HCT116 (cell line): ENCODE measurements around the gene PMS1. TPM values are rescaled to one million over a fixed set of nuclear protein-coding genes. Genes with fewer than 3 reads are reported as not detected.
"Not testable (repeated sequence)": the region's sequence is repeated elsewhere in the genome, so short reads cannot be mapped to it uniquely, and the experiment has no call there.

ENCODE experiments used
- ATAC-seq: fragments of 200-7000 bp; cut with Tn5 transposase; 2 replicates; pipeline ENCODE4 v1.9.1; 2020; ENCODE audit warnings: mild to moderate bottlenecking, moderate library complexity
- BruUV-seq: library from RNA; stranded (reverse); fragments of 400-500 nt; replicated peaks from 2 replicates; lab custom pipeline; 2021; lab: Mats Ljungman, UMichigan
- CTCF ChIA-PET: fragments of 300-600 bp; sonication (Branson Sonifier 250); formaldehyde crosslinking; loops from one replicate; lab custom pipeline; 2021; ENCODE audit warnings: antibody characterized with exemption; lab: Charles Lee
- POLR2A ChIA-PET: fragments of 300-600, 350-600 bp; sonication (Branson Sonifier 250); formaldehyde crosslinking; loops from one replicate; lab custom pipeline; 2021; ENCODE audit warnings: antibody characterized with exemption; lab: Charles Lee
- RAD21 ChIA-PET, 2 experiments: fragments of 300-600 bp; sonication (Branson Sonifier 250); formaldehyde crosslinking; loops; one replicate each; lab custom pipeline; 2023; ENCODE audit warnings: low total read pairs in 2 of 2; ENCODE audit not compliant: uncharacterized antibody in 2 of 2, unreplicated experiment in 2 of 2, low non-redundant PET in 1 of 2; lab: Charles Lee
- DNase-seq: peaks from one replicate; pipeline ENCODE4 v3.0.0-alpha.2; 2010; ENCODE audit warnings: low read depth, low spot score
- H2AFZ ChIP-seq: fragments of 200-600 bp; shearing (Covaris generic), sonication (generic); 2 replicates; pipeline ENCODE4 v1.6.1; 2017; ENCODE audit warnings: low read depth, mixed run types, mixed read lengths, antibody characterized with exemption, low read length; ENCODE audit not compliant: poor library complexity, severe bottlenecking
- H3K27ac ChIP-seq: 2 replicates; pipeline ENCODE4 v1.5.1; 2012; ENCODE audit warnings: low read depth, low read length
- H3K27me3 ChIP-seq: fragments of 200-600 bp; sonication (generic); 2 replicates; pipeline ENCODE4 v1.6.1; 2016; ENCODE audit warnings: mixed run types, low read length, mixed read lengths; ENCODE audit not compliant: insufficient read depth
- H3K36me3 ChIP-seq, 2 experiments: fragments of 200-500 bp in 1 of 2; fragments of 200-600 bp in 1 of 2; sonication (Bioruptor generic) in 1 of 2; sonication (generic) in 1 of 2; 2 replicates each; pipeline versions ENCODE4 v1.5.1 to v1.6.1; 2014 to 2016; ENCODE audit warnings: low read length in 2 of 2, inconsistent platforms in 1 of 2, mixed read lengths in 1 of 2, mixed run types in 1 of 2; ENCODE audit not compliant: insufficient read depth in 2 of 2, control insufficient read depth in 1 of 2
- H3K4me1 ChIP-seq, 2 experiments: fragments of 200-600 bp in 1 of 2; sonication (generic) in 1 of 2; 2 replicates each; pipeline versions ENCODE4 v1.5.1 to v1.6.1; 2012 to 2017; ENCODE audit warnings: low read length in 2 of 2, inconsistent platforms in 1 of 2, mild to moderate bottlenecking in 1 of 2, mixed read lengths in 1 of 2, mixed run types in 1 of 2, moderate library complexity in 1 of 2; ENCODE audit not compliant: insufficient read depth in 2 of 2, control insufficient read depth in 1 of 2
- H3K4me2 ChIP-seq: fragments of 200-600 bp; sonication (generic); 2 replicates; pipeline ENCODE4 v1.6.1; 2017; ENCODE audit warnings: mixed run types, low read length, mixed read lengths
- H3K4me3 ChIP-seq, 2 experiments: fragments of 200-600 bp in 1 of 2; sonication (generic) in 1 of 2; replicated peaks in 1 of 2; 2 replicates each; pipeline ENCODE4 v1.5.1; 2011 to 2016; ENCODE audit warnings: low read length in 2 of 2, control low read depth in 1 of 2, low read depth in 1 of 2, mild to moderate bottlenecking in 1 of 2, mixed read lengths in 1 of 2, mixed run types in 1 of 2
- H3K79me2 ChIP-seq: fragments of 200-600 bp; sonication (generic); 2 replicates; pipeline ENCODE4 v1.6.1; 2017; ENCODE audit warnings: mild to moderate bottlenecking, mixed run types, low read length, moderate library complexity, mixed read lengths; ENCODE audit not compliant: insufficient read depth
- H3K9ac ChIP-seq: fragments of 200-600 bp; sonication (generic); 2 replicates; pipeline ENCODE4 v1.6.1; 2016; ENCODE audit warnings: low read length, mixed read lengths
- H3K9me2 ChIP-seq: fragments of 200-600 bp; sonication (generic), shearing (Covaris generic); 2 replicates; pipeline ENCODE4 v1.6.1; 2017; ENCODE audit warnings: mixed run types, mild to moderate bottlenecking, moderate library complexity; ENCODE audit not compliant: insufficient read depth
- H3K9me3 ChIP-seq, 2 experiments: fragments of 200-500 bp in 1 of 2; fragments of 200-600 bp in 1 of 2; sonication (Bioruptor generic) in 1 of 2; sonication (generic) in 1 of 2; 2 replicates each; pipeline ENCODE4 v1.6.1; 2014 to 2017; ENCODE audit warnings: low read length in 2 of 2, mixed read lengths in 2 of 2, inconsistent platforms in 1 of 2, low read depth in 1 of 2, mild to moderate bottlenecking in 1 of 2, mixed run types in 1 of 2, moderate library complexity in 1 of 2; ENCODE audit not compliant: control insufficient read depth in 1 of 2, insufficient read depth in 1 of 2
- H4K20me1 ChIP-seq: fragments of 200-600 bp; sonication (generic), shearing (Covaris generic); 2 replicates; pipeline ENCODE4 v1.6.1; 2017; ENCODE audit warnings: mixed run types, mild to moderate bottlenecking, moderate library complexity; ENCODE audit not compliant: insufficient read depth
- POLR2AphosphoS5 ChIP-seq: IDR thresholded peaks from 2 replicates; pipeline ENCODE4 v1.6.1; 2011; ENCODE audit warnings: mild to moderate bottlenecking, low read depth, low read length, moderate library complexity
- RAD21 ChIP-seq: IDR thresholded peaks from 2 replicates; pipeline ENCODE4 v1.6.1; 2012; ENCODE audit warnings: low read depth, mild to moderate bottlenecking
- ZNF274 ChIP-seq: fragments of 200-500 bp; sonication (Bioruptor generic); IDR thresholded peaks from 2 replicates; pipeline ENCODE4 v1.6.1; 2014; ENCODE audit warnings: mild to moderate bottlenecking, low read depth, low read length, inconsistent platforms
- intact Hi-C: fragments of 100-400 bp; cut with micrococcal nuclease; formaldehyde crosslinking; loops from 2 replicates; pipeline ENCODE4 v1.10.0; 2022
- total RNA-seq: library from RNA; stranded (reverse); gene quantifications from one replicate; pipeline ENCODE4 v1.2.1, GENCODE V29; 2021; ENCODE audit not compliant: unreplicated experiment
- TF ChIP-seq, protein P1 (sequence below), 3 experiments: fragments of 200-600 bp in 1 of 3; sonication (generic) in 1 of 3; IDR thresholded peaks in 2 of 3; conservative IDR thresholded peaks in 1 of 3; 2 replicates each; pipeline ENCODE4 v1.5.1; 2012 to 2017; ENCODE audit warnings: low read depth in 2 of 3, low read length in 2 of 3, antibody characterized with exemption in 1 of 3, borderline replicate concordance in 1 of 3, control low read depth in 1 of 3, mild to moderate bottlenecking in 1 of 3, mixed read lengths in 1 of 3, mixed run types in 1 of 3, moderate library complexity in 1 of 3; ENCODE audit not compliant: insufficient read depth in 1 of 3

Gene PMS1
- total RNA-seq, 1 experiment from 2014 or later, result 53.2 TPM

DNA sequence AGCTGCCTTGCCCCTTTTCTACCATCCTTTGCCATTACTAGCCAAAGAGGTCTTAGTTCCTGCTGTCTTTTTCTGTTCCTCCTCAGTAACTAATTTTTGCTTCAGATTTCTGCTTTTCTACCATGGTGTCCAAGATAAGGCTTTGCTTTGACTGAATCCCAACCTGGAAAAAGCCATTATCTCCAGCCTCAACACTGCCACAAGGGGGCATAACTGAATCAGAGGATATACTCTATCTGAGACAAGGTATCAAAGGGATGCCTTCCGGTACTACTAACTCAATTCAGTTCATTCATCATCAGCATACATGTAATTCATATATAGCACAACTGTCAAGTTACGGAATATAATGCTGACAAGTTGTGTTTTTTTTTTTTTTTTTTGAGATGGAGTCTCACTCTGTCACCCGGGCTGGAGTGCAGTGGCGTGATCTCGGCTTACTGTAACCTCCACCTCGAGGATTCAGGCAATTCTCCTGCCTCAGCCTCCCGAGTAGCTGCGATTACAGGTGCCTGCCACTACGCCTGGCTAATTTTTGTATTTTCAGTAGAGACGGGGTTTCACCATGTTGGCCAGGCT, 33.1 kb upstream of the PMS1 start:
- POLR2A ChIA-PET, result no interaction called here
- Histone ChIP-seq H3K36me3 (peaks cover 0 to 15% of the 10 kb centered on the region in 2 experiments; a peak in 2 of 4 replicates), H3K9me3 (no peaks in the 10 kb centered on the region), H2AFZ (no peak overlapping the region), H3K9me2 (no peaks in the 10 kb centered on the region), H4K20me1 (no peaks in the 10 kb centered on the region), H3K4me2 (no peak overlapping the region), H3K4me3 (no peak overlapping the region), H3K9ac (no peak overlapping the region), H3K27ac (no peak overlapping the region), H3K4me1 (no peaks in the 10 kb centered on the region), H3K79me2 (no peaks in the 10 kb centered on the region), H3K27me3 (no peaks in the 10 kb centered on the region)
- DNase-seq (peak; percentile 15), ATAC-seq (peak; percentile 94)
- RAD21 ChIA-PET, result no interaction called here
- BruUV-seq, result no TSS peak
- CTCF ChIA-PET, result interaction anchor here (1.2 to 1.7 kb wide), 5 partner anchors 11 to 320 kb away, joined by 4 to 8 read pairs (median 6); partner anchors contain the start of genes ASNSD1 and OSGEPL1
- intact Hi-C loops, result loop anchor here (1.0 to 2.0 kb wide), 3 partner anchors 90 to 371 kb away; partner anchors contain the start of gene ASNSD1
- no peak for TF ChIP-seq POLR2AphosphoS5
- TF ChIP-seq RAD21, result peak; percentile 68
- TF ChIP-seq, protein P1, sequence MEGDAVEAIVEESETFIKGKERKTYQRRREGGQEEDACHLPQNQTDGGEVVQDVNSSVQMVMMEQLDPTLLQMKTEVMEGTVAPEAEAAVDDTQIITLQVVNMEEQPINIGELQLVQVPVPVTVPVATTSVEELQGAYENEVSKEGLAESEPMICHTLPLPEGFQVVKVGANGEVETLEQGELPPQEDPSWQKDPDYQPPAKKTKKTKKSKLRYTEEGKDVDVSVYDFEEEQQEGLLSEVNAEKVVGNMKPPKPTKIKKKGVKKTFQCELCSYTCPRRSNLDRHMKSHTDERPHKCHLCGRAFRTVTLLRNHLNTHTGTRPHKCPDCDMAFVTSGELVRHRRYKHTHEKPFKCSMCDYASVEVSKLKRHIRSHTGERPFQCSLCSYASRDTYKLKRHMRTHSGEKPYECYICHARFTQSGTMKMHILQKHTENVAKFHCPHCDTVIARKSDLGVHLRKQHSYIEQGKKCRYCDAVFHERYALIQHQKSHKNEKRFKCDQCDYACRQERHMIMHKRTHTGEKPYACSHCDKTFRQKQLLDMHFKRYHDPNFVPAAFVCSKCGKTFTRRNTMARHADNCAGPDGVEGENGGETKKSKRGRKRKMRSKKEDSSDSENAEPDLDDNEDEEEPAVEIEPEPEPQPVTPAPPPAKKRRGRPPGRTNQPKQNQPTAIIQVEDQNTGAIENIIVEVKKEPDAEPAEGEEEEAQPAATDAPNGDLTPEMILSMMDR (IDR thresholded peaks at IDR 0.05 in 2 of 3, conservative IDR thresholded peaks at IDR 0.05 in 1 of 3; ENCODE audit: borderline replicate concordance in 1 of 3, insufficient read depth in 1 of 3, low read depth in 2 of 3, low read length in 2 of 3), result peak; percentile 67 to 78 (median 77); a peak in 5 of 6 replicates

DNA sequence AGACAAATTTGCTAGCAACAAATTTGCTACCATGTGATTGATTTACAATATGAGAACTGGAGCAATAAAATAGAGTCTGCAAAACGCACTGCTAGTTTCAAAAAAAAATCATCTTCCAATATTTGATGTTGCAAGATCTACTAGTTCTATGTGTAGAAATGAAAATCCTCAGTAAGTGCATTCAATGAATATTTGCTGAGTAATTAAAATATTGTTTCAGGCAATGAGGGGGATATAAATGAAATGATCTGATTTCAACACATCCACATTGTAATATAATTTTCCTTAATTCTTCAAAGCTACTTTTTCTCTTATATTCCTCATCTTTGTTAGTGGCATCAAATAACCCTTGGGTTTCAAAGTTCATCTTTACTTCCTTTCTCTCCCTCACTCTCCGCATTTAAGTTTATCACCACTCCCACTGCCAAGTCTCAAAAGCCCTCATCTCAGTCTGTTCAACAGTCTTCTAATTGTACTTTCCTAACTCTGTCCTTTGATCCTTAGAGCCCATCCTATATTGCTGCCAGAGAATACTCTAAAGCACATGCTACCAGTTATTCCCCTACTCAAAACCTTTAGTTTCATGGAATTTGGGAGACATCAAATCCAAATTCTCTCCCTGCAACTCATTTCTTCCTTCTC, 27.8 kb upstream of the PMS1 start:
- TF ChIP-seq ZNF274, result no peak
- H3K36me3 ChIP-seq, result peaks cover 0 to 5% of the 10 kb centered on the region in 2 experiments; a peak in 2 of 4 replicates
- ATAC-seq, result no peak
- no peaks in the 10 kb centered on the region for H3K27me3 ChIP-seq
- no peaks in the 10 kb centered on the region for H4K20me1 ChIP-seq
- no peak overlapping the region for H3K4me3 ChIP-seq
- intact Hi-C loops, result no loop called here
- no TSS peak for BruUV-seq
- no peak for DNase-seq
- no peak overlapping the region for H3K27ac ChIP-seq
- ChIA-PET POLR2A (no interaction called here), RAD21 (no interaction called here), CTCF (no interaction called here)
- H3K4me1 ChIP-seq, result peaks cover 0 to 4% of the 10 kb centered on the region in 2 experiments; a peak in 2 of 4 replicates
- no peak overlapping the region for H3K4me2 ChIP-seq
- no peaks in the 10 kb centered on the region for H3K9me2 ChIP-seq
- H3K9me3 ChIP-seq, result no peaks in the 10 kb centered on the region
- peaks cover 7% of the 10 kb centered on the region; the same call in 1 of the 2 replicates for H3K79me2 ChIP-seq
- H2AFZ ChIP-seq, result no peak overlapping the region
- no peak overlapping the region for H3K9ac ChIP-seq

DNA sequence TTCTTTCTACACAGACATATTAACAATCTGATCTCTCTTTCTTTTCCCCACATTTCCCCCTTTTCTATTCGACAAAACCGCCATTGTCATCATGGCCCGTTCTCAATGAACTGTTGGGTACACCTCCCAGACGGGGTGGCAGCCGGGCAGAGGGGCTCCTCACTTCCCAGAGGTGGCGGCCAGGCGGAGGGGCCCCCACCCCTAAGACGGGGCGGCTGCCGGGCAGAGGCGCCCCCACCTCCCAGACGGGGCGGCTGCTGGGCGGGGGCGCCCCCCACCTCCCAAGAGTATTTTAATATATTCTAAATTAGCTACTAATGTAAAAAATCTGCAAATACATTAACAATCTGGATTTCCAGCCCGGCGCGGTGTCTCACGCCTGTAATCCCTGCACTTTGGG, 24.1 kb upstream of the PMS1 start:
- H3K36me3 ChIP-seq, H3K27ac ChIP-seq, H3K4me3 ChIP-seq, ATAC-seq, CTCF ChIA-PET, BruUV-seq, POLR2A ChIA-PET, DNase-seq, H3K4me2 ChIP-seq, H2AFZ ChIP-seq, H4K20me1 ChIP-seq, H3K9ac ChIP-seq, H3K9me2 ChIP-seq, H3K27me3 ChIP-seq, H3K9me3 ChIP-seq, RAD21 ChIA-PET: not testable (repeated sequence)
- intact Hi-C loops, result loop anchor here (10.0 kb wide), 1 partner anchor 1045 kb away; no protein-coding TSS in a partner anchor
- peaks cover 18% of the 10 kb centered on the region; the same call in 1 of the 2 replicates for H3K79me2 ChIP-seq
- H3K4me1 ChIP-seq, result peaks cover 3 to 17% of the 10 kb centered on the region in 2 experiments; a peak in 3 of 4 replicates
